Middle frontal gyrus (tissue), 1 donor: ENCODE results near the gene PSMA3.

ENCODE experiments used
- DNase-seq: peaks from one replicate; pipeline ENCODE4 v3.0.0-alpha.2; 2015; ENCODE audit warnings: low spot score; ENCODE audit errors: extremely low spot score

PSMA3 gene

DNA sequence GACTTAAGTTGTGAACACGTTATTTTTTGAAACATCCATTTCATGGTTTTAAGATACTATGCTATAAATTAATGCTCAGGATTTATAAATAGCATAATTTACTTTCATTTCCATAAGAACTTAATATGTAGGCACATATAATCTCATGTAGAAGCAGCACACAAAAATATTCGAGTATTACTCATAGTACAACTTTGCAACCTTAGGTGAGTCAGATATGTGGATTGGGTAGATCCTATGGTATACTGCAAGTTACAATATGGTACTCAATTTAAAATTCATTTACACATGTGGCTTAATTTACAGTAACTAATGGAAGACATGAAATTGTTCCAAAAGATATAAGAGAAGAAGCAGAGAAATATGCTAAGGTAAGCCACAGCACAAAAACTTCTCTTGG is 26.0 kb downstream of the PSMA3 start:
- DNase-seq = no peak

DNA sequence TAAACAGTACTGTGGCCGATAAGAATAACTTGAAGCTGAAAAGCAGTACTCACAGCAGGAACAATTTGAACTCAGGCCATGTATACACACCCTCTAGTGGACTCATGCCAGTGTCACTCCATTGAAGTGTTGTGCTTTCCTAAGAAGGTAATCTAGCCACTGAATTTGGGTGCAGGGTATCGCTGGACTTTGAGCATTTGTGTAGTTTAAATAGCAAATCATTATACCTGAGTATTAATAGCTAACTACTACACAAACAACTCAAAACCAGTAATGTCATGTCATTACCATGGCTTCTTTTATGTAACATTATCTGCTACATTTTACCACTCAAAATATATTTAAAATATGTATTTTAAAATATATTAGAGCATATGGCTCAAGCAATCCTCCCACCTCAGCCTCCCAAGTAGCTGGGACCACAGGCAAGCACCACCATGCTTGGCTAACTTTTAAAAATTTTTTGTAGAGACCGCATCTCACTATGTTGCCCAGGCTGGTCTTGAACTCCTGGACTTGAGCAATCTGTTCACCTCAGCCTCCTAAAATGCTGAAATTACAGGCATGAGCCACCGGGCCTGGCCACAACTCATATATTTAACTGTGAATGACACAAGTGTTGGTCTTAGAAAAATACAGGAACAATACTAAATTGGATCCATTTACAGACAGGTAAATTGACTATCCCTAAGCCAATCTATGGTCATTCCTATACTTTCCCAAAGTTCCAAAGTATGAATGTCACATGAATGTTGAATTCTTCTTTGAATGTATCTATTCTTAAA is 28.1 kb downstream of the PSMA3 start:
- DNase-seq = no peak

DNA sequence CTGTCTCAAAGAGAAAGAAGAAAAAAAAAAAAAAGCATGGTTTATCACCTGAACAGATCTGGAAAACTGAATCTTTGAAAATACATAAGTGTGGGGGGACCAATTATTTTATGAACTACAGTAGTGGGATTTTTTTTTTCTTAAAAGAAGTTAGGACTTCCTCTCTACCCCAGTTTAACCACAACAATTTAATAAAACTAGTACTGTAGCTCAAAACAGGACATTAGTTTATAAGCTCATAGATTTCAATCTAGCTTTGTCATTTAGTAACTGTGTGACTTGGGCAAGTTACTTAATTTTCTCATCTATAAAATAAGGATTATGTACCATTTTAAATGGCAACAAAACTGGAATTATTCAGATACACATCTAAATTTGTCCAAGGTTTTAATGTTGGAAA is 30.2 kb downstream of the PSMA3 start:
- DNase-seq = no peak

DNA sequence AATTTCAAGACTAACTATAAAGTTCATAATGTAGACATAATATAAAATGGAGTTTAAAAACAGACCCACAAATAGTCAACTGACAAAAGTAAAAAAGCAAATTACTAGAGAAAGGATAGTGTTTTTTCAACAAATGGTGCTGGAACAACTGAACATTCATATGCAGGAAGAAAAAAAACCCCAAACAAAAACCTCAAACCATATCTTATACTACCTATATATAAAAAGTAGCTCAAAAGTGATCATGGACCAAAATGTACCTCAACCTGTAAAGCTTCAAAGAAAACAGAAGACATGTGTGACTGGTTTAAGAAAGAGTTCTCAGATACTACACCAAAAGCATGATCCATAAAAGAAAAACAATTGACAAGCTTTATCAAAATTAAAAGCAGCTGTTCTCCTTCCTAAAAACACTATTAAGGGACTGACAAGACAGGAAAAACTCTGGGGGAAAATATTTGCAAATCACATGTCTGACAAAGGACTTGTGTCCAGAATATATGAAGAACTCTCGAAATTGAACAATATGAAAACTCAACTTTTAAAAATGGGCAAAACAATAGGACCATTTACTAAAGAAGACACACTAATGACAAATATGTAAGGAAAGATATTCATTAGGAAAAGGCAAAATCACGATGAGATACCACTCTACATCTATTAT is 31.0 kb downstream of the PSMA3 start:
- DNase-seq = no peak

DNA sequence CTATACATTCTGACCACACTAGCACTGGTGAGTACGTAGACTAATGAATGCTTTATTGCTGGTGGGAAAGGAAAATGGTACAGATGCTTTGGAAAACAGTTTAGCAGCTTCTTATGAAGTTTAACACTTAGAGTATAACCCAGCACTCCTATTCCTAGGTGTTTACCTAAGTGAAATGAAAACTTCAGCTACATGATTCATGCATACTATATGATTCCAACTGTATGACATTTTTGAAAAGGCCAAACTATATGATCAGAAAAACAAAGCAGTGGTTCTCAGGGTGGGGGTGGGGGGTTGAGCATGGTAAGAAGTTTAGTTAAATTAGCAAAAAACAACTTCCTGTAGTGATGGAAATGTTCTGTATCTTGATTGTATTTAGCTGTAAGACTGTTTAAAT is 31.6 kb downstream of the PSMA3 start:
- DNase-seq = no peak

DNA sequence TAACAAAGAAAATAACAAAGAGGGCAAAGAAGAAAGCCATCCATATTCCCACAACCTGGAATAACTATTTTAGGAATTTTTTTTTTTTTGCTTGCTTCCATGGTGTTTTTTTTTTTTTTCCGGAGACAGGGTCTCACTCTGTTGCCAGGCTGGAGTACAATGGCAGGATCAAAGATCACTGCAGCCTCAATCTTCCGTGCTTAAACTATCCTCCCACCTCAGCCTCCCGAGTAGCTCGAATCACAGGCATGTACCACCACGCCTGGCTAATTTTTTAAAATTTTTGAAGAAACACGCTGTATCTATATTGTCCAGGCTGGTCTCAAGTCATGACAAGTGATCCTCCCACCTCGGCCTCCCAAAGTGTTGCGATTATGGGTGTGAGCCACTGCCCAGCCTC is 33.5 kb downstream of the PSMA3 start:
- no peak for DNase-seq

DNA sequence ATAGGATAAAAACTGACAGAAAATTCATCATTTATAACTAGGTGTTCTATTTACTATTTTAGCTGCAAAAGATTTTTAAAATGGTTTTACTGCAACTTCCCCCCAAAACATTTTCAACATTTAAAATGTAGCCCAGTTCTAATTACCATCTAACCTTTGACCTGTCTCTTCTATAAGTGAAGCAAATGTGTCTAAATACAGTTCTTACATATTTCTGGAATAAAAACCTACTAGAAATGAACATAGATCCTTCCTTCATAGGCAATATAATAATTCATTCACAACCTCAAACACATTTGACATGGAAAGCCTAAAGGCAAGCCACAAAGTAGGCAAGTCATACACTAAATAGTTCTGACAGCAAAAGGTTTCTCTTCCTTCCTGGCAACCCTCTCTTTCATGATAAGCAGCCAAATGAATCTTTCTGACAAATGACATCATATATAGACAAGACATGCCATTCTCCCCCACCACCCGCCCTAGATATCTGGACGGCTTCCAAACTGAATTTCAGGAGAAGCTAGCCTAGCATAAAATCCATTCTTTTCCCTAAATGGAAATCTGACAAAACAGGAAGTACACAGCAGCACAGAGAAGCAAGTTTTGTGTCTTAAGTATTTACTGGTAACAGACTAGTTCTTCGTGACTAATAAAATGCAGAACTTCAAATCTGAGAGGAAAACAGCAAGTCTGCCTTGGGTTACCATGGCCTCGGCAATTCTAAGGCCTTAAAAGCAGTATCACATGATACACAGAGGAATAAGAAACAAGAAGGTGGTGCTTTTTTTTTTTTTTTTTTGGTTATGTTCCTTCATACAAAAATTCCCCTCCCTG is 36.5 kb downstream of the PSMA3 start:
- no peak for DNase-seq

DNA sequence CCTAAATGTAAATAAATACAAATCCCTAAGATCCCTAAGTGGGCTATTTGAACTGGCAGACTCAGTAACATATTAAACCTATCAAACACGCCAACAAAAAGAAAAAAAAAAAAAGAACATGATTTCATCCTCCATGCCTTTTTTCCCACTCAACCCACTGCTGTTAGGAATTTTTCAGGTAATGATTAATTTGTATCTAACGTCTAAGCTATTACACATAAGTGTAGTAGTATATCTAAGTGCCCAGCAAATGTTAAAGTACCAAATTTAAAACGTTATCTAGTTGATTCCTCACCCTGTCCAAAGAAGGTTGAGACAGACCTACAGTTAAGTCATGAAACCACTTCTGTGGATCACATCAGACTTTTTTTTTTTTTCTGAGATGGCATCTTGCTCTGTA is 37.3 kb downstream of the PSMA3 start:
- no peak for DNase-seq

DNA sequence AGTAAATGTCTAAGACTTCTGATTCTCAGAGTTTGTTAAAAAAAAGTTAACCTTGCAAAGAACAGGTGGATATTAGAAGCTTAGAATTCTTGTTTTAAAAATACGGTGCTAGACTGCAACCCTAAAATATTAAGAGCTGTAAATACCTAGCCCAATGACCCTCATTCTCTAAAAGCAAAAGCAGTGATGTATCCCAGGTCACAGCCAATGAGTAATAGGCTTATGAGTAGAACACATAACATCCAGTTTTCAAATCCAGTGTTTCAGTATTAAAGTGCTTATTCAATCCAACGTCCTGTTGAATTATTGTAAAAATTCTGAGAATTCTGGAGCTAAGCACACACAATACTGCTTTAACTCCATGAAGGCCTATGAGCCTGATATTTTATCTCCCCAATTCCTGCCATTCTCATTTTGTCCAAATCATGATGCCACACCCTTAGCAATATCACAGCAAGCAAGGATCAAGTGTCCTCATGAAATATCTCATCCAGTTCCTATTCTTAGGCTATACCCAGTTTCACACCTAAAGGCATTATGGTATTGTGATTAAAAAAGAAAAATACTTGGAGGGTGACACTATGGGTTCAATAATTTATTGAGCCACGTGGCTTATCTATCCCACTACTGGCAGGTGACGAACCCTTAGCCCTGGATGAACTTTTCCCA is 38.4 kb downstream of the PSMA3 start:
- DNase-seq = no peak

DNA sequence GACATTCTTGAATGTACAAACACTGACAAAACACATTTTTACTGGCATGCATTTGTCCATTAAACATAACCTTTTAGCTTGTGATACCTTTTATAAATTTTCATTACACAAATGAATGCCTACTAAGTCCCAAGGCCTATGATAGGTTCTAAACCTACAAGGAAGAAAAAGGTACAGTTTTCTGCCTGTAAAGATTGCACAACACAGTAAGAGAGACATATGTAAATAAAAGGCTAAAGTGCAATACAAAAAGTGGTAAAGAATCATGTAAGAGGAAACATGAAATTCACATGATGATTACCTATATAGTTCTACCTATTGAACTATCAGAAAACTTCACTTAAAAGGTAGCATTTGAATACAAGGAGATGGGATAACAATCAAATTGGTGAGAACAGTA is 39.1 kb downstream of the PSMA3 start:
- no peak for DNase-seq

DNA sequence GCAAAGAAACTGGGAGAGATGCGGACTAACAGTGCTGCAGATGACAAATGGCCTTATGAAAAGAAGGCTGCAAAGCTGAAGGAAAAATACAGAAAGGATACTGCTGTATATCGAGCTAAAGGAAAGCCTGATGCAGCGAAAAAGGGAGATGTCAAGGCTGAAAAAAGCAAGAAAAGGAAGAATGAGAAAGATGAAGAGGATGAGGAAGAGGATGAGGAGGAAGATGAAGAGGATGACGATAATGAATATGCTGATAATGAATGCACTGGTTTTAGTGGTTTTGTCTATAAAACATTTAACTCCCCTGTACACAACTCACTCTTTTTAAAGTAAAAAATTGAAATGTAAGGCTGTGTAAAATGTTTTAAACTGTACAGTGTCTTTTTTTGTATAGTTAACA is 40.5 kb downstream of the PSMA3 start:
- no peak for DNase-seq

DNA sequence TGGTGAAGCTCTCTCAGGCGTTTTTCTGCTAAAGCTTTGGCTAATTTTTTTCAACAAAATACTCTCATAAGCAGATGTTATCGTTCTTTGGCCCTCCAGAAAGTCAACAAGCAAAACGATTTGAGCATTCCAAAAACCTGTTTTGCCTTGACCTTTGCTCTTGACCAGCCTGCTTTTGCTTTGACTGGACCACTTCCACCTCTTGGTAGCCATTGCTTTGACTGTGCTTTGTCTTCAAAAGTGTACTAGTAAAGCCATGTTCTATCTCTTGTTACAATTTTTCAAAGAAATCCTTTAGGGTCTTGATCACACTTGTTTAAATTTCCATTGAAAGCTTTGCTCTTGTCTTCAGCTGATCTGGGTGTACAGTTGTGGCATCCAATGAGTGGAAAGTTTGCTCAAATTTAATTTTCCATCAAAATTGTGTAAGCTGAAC is 43.0 kb downstream of the PSMA3 start:
- DNase-seq = no peak

DNA sequence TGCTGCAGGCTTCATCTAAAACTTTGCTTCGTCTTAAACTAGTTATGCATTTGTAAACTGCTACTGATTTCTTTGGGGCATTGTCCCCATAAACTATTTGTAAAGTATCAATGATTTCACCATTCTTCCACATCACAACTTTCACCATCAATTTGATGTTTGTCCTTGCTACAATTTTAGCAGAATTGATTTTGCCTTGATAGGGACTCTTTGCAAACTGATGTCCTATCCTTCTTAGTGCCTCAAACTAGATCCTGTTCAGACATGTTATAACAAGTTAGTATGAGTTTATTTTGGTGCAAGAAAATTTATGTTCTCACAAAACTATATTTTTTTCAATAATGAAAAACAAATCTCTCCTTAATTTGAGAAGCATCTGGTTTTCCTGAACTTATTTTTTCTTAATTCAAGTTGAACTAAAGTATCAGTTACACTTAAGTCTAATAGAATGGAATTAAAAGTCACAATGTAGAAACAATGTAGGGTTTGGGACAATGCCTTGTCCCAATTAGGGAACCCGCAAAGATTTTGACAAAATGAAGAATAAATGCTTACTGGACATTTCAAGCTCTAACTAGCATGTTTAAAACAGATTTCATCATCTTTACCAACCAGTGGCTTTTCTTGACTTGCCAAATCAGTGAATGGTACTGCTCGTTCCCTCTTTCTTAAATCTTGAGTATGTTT is 43.6 kb downstream of the PSMA3 start:
- DNase-seq = no peak

DNA sequence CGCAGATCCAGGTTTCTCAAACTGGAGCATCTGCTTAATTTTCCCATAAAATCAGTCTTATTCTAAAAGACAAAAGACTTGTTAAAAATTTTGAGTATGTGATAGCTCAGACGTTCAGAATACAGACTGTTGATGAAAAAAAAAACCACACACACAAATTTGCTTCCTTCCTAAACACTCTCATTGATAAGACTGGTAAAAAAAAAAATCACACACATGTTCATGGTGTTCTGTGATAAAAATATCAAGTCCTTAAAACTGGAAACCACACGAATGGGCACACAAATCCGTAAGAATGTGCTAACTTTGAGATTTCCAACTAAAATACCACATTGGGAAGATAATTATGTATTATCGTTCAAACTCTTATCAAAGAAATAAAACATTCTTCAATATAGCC is 47.0 kb downstream of the PSMA3 start:
- no peak for DNase-seq

DNA sequence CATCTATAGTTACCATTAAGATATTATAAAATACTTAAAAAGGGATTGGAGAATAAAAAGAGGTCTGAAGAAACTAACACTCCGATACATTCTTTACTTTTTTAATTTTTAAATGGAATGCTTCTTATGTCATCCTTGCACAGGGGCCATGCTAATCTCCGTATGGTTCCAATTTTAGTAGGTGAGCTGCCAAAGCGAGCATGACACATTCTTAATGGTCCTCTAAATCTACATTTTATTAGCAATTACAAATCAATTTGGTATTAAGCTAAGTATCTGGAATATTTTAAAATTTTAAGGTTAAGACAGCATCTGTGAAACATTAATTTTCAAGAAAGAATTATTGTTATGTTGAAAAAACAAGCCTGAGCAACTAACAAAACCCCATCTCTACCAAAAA is 47.5 kb downstream of the PSMA3 start:
- no peak for DNase-seq

DNA sequence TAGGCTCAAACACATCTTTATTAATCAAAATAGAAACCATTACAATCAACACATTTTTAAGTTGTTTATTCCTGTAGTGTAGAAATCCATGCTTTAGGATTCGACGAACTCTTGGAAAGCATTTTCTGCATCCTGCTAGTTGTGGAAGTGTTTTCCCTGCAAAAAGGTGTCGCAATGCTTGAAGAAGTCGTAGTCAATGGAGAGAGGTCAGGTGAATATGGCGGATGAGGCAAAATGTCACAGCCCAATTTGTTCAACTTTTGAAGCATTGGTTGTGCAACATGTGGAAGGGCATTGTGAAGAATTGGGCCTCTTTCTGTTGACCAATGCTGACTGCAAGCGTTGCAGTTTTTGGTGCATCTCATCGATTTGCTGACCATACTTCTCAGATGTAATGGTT is 49.6 kb downstream of the PSMA3 start:
- no peak for DNase-seq

DNA sequence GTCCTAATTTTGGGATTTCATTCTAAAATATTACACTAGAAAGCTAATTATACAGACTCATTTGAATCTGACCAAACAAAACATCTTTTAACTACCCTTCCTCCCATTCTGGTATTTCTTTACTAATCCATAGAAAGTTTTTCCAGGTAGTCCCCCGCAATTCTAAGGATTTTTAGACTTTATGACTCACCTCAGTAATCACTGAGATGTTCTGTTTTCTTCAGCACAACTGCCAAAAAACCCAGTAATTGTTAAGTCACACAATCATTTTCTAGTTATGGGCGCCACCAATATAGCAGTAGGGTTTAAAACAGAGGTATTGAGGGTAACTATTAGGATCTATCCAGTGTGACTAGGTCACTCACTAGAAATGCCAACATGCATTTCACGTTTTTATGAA is 52.1 kb downstream of the PSMA3 start:
- DNase-seq = no peak

DNA sequence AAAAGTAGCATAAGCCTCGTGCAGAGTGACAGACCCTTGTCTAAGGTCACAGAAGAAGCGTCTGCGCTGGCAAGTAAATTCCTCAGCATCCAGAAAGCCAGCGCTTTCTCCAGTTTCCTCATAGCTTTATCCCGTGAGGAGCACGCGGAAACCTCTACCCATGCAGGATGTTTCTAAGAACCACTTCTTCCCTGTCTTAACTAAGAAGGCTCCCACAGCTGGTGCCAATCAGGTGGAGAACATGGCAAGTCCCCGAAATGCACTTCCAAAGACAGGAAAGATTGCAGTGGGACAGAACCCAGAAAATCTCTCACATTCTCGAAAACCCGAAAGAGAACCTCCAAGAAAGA is 52.7 kb downstream of the PSMA3 start:
- DNase-seq = no peak

DNA sequence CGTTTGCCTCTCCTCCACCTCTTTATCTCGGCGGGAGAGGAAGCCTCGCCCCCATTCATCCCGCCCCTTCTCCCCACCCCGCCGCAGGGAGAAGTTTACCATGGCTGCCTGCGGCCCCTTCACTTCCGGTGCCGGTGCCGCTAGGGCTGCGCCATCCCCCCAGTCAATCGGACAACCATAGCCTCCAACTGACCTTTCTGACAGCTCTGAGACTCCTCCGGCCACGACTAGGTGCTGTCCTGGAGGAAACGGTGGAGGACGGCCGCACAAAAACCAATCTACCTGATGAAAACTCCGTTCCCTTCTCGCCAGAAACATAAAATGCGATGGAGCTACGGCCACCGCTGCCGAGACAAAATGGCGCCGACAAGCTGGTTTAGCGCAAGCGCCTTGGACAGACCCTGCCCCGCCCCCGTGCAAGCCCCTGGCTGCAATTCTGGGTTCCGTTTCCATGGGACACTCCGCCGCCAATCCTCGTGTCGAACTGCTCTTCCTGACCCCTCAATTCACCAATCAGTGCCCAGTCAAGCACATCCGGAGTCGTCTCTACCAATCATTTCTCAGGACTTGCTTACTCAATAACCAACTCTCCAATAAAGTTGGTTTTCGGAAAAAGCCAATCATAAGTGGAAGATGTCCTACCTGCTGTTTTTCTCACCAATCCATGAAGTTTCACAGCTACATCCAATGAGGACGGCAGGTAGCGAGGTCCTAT is 53.3 kb downstream of the PSMA3 start:
- peak; percentile 98 for DNase-seq
